ENCODE results near the gene UBN1. TPM values are rescaled to one million over a fixed set of nuclear protein-coding genes. Genes with fewer than 3 reads are reported as not detected.

The UBN1 gene
- total RNA-seq, 2 donors from 2014 or later = 23.1 to 38.3 TPM

DNA sequence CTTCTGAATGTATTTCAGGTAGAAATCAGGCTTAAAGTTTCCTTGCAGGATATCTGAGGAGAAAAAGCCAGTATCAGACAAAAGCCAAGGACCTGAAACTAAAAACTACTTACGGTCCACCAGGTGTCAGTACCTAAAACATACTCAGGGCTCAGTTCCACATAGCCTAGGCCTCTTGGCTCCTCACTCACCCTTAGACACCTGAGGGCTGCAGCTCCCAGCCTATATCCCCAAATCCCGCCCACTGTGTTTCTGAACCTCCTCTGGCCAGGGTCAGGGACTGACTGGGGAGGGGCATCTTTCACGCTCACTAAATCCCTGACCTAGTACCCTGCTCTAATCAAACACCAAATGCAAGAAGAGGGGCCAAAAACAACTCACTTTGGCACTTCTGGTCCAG is 36.0 kb upstream of the UBN1 start:
- Mint-ChIP-seq H3K4me3 (no peak overlapping the region), H3K4me1 (no peaks in the 10 kb centered on the region), H3K9me3 (no peaks in the 10 kb centered on the region), H3K27ac (no peak overlapping the region), H3K27me3 (no peaks in the 10 kb centered on the region), H3K36me3 (ENCODE audit: low read depth) (peaks cover 97% of the 10 kb centered on the region)
- ATAC-seq (replicated peaks) = no peak

DNA sequence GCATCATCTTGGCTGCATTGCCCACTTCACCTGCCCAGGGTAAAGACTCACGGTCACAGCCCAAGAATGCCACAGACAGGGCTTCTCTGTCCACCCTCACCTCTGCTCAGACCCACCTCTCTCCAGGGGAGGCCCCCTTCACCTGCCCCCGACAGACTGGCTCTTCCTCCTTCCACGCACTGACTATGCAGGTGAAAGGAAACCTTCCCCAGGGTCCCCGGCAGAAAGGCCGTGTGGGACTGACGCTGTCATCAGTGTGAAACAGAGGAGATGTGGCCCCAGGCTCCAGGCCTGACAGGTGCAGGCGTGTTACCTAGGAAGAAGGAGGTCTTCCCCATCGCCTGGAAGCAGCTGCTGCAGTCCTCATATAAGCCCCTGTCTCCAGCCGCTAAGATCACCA is 35.5 kb upstream of the UBN1 start:
- Mint-ChIP-seq H3K36me3 (ENCODE audit: low read depth) (peaks cover 99% of the 10 kb centered on the region), H3K27me3 (no peaks in the 10 kb centered on the region), H3K4me3 (no peak overlapping the region), H3K27ac (peak overlapping the region; percentile 38), H3K4me1 (no peaks in the 10 kb centered on the region), H3K9me3 (no peaks in the 10 kb centered on the region)
- ATAC-seq (replicated peaks) = no peak

- no peak for ATAC-seq (replicated peaks)
- Mint-ChIP-seq H3K4me1 (no peaks in the 10 kb centered on the region), H3K36me3 (ENCODE audit: low read depth) (peaks cover 100% of the 10 kb centered on the region), H3K27me3 (no peaks in the 10 kb centered on the region), H3K27ac (no peak overlapping the region), H3K9me3 (no peaks in the 10 kb centered on the region), H3K4me3 (no peak overlapping the region)
Observed at GRCh38 chr16:4813251-4814003, 33.9 kb upstream of the UBN1 start.

DNA sequence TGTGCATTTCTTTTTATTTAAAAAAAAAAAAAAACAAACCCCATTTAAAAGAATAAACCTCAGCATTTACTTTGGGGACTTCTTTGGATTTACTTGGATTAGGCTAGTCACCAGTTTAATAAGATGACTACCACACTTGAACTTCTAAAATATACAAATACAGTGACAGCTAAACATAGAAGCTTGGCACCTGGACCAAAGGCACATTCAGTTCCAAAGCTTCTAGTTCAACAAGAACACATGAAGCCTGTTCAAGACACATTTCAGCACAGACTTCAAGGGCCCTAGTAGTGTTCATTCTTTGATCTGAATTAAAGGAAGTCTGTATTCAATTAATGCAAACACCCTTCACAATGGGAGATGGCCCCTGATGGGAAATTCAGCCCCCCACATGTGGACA is 33.2 kb upstream of the UBN1 start:
- H3K27ac Mint-ChIP-seq = no peak overlapping the region

GRCh38 chr16:4814542-4815173 is 32.6 kb upstream of the UBN1 start:
- H3K27me3 Mint-ChIP-seq = no peaks in the 10 kb centered on the region
- no peaks in the 10 kb centered on the region for H3K9me3 Mint-ChIP-seq
- no peak overlapping the region for H3K4me3 Mint-ChIP-seq
- peaks cover 98% of the 10 kb centered on the region for H3K36me3 Mint-ChIP-seq (ENCODE audit: low read depth)
- no peak overlapping the region for H3K27ac Mint-ChIP-seq
- ATAC-seq (replicated peaks) = no peak
- no peaks in the 10 kb centered on the region for H3K4me1 Mint-ChIP-seq

More for the DNA sequence above, 33.2 kb upstream of the UBN1 start:
- no peaks in the 10 kb centered on the region for H3K4me1 Mint-ChIP-seq
- H3K4me3 Mint-ChIP-seq = no peak overlapping the region
- no peak for ATAC-seq (replicated peaks)
- no peaks in the 10 kb centered on the region for H3K27me3 Mint-ChIP-seq
- no peaks in the 10 kb centered on the region for H3K9me3 Mint-ChIP-seq
- peaks cover 100% of the 10 kb centered on the region for H3K36me3 Mint-ChIP-seq (ENCODE audit: low read depth)

GRCh38 chr16:4820652-4821051 is 26.6 kb upstream of the UBN1 start:
- Mint-ChIP-seq H3K9me3 (no peaks in the 10 kb centered on the region), H3K27me3 (no peaks in the 10 kb centered on the region), H3K4me1 (peaks cover 4% of the 10 kb centered on the region), H3K27ac (peak overlapping the region; percentile 33), H3K36me3 (ENCODE audit: low read depth) (peaks cover 95% of the 10 kb centered on the region), H3K4me3 (no peak overlapping the region)
- ATAC-seq (replicated peaks) = no peak

DNA sequence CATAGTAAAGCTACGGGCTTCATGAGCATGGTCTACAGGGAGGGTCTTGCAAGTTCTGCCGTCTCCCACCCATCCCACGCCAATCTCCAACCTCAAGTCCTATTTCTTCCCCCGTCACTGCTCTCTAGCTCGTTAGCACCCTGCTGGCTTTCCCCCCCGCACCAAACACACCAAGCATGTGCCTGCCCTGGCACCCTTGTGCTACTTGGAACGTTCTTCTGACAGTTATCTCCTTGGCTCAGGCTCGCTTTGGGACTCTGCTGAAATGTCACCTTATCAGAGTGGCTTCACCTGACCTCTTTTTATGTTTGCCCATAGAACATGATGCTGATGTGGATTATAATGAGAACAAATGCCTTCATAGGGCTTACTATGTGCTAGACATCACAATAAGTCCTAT is 22.1 kb upstream of the UBN1 start:
- no peaks in the 10 kb centered on the region for H3K27me3 Mint-ChIP-seq
- H3K27ac Mint-ChIP-seq = no peak overlapping the region
- no peak for ATAC-seq (replicated peaks)
- no peak overlapping the region for H3K4me3 Mint-ChIP-seq
- H3K9me3 Mint-ChIP-seq = no peaks in the 10 kb centered on the region
- H3K4me1 Mint-ChIP-seq = peaks cover 4% of the 10 kb centered on the region
- H3K36me3 Mint-ChIP-seq (ENCODE audit: low read depth) = peaks cover 93% of the 10 kb centered on the region

GRCh38 chr16:4826526-4826925 is 20.8 kb upstream of the UBN1 start:
- no peaks in the 10 kb centered on the region for H3K27me3 Mint-ChIP-seq
- H3K4me3 Mint-ChIP-seq = no peak overlapping the region
- H3K27ac Mint-ChIP-seq = no peak overlapping the region
- H3K9me3 Mint-ChIP-seq = no peaks in the 10 kb centered on the region
- H3K36me3 Mint-ChIP-seq (ENCODE audit: low read depth) = peaks cover 93% of the 10 kb centered on the region
- ATAC-seq (replicated peaks) = no peak
- H3K4me1 Mint-ChIP-seq = peaks cover 4% of the 10 kb centered on the region

GRCh38 chr16:4826980-4827379 is 20.3 kb upstream of the UBN1 start:
- Mint-ChIP-seq H3K4me3 (no peak overlapping the region), H3K36me3 (ENCODE audit: low read depth) (peaks cover 93% of the 10 kb centered on the region), H3K9me3 (no peaks in the 10 kb centered on the region), H3K27ac (no peak overlapping the region), H3K27me3 (no peaks in the 10 kb centered on the region), H3K4me1 (peaks cover 4% of the 10 kb centered on the region)
- no peak for ATAC-seq (replicated peaks)

GRCh38 chr16:4828567-4829321 is 18.5 kb upstream of the UBN1 start:
- H3K4me3 Mint-ChIP-seq = no peak overlapping the region
- no peak for ATAC-seq (replicated peaks)
- no peak overlapping the region for H3K27ac Mint-ChIP-seq
- peaks cover 4% of the 10 kb centered on the region for H3K4me1 Mint-ChIP-seq
- peaks cover 95% of the 10 kb centered on the region for H3K36me3 Mint-ChIP-seq (ENCODE audit: low read depth)
- no peaks in the 10 kb centered on the region for H3K27me3 Mint-ChIP-seq
- no peaks in the 10 kb centered on the region for H3K9me3 Mint-ChIP-seq

- no peak overlapping the region for H3K4me3 Mint-ChIP-seq
- no peak for ATAC-seq (replicated peaks)
- H3K4me1 Mint-ChIP-seq = no peaks in the 10 kb centered on the region
- H3K27ac Mint-ChIP-seq = peak overlapping the region; percentile 57
- H3K27me3 Mint-ChIP-seq = no peaks in the 10 kb centered on the region
- no peaks in the 10 kb centered on the region for H3K9me3 Mint-ChIP-seq
- peaks cover 90% of the 10 kb centered on the region for H3K36me3 Mint-ChIP-seq (ENCODE audit: low read depth)
Observed at GRCh38 chr16:4830408-4830807, 16.9 kb upstream of the UBN1 start.

- no peaks in the 10 kb centered on the region for H3K27me3 Mint-ChIP-seq
Observed at GRCh38 chr16:4831616-4832015, 15.7 kb upstream of the UBN1 start.

DNA sequence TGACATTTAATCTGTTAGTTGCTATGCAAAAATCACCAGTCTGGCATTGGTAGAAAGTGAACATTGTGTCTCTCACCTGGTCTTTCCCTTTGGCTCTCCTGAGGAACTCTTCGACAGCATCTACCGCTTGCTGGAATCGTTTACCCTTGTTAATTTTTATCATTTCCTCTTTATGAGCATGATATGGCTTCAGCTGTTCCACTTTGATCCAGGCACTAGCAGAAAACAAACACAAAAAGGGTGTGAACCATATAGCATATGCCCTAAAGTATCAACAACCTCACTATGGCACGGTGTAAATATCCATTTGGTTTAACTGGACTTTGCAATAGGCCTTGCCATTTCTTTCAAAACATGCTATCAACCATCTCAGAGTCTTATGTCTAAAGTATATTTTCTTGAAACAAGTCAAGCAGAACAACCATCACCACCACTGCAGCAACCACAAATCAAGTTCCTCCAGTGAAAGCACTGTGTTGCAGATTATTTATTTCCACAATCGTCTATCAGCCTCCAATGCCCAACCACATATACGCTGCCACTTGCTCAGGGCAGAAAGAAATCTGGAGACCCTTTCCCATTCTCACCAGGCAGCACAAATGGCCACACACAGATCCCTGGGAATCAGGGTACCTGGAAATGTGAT is 14.5 kb upstream of the UBN1 start:
- H3K9me3 Mint-ChIP-seq = no peaks in the 10 kb centered on the region
- ATAC-seq (replicated peaks) = no peak
- peaks cover 88% of the 10 kb centered on the region for H3K36me3 Mint-ChIP-seq (ENCODE audit: low read depth)
- H3K4me1 Mint-ChIP-seq = peaks cover 4% of the 10 kb centered on the region
- H3K27ac Mint-ChIP-seq = peak overlapping the region; percentile 59
- no peaks in the 10 kb centered on the region for H3K27me3 Mint-ChIP-seq
- H3K4me3 Mint-ChIP-seq = no peak overlapping the region

More at GRCh38 chr16:4831616-4832015, 15.7 kb upstream of the UBN1 start:
- no peak overlapping the region for H3K4me3 Mint-ChIP-seq
- H3K4me1 Mint-ChIP-seq = peaks cover 4% of the 10 kb centered on the region
- H3K9me3 Mint-ChIP-seq = no peaks in the 10 kb centered on the region
- peaks cover 88% of the 10 kb centered on the region for H3K36me3 Mint-ChIP-seq (ENCODE audit: low read depth)
- no peak for ATAC-seq (replicated peaks)
- no peak overlapping the region for H3K27ac Mint-ChIP-seq

- peaks cover 4% of the 10 kb centered on the region for H3K4me1 Mint-ChIP-seq
- peaks cover 88% of the 10 kb centered on the region for H3K36me3 Mint-ChIP-seq (ENCODE audit: low read depth)
- no peak overlapping the region for H3K4me3 Mint-ChIP-seq
- no peak for ATAC-seq (replicated peaks)
- no peaks in the 10 kb centered on the region for H3K9me3 Mint-ChIP-seq
- H3K27ac Mint-ChIP-seq = no peak overlapping the region
- no peaks in the 10 kb centered on the region for H3K27me3 Mint-ChIP-seq
Observed at GRCh38 chr16:4833584-4833983, 13.7 kb upstream of the UBN1 start.
